SK-N-SH (cell line): ENCODE measurements around the gene TBC1D30.

Source experiments
- EP300 ChIP-seq, 2 experiments: IDR thresholded peaks; 2 replicates each; pipeline versions ENCODE4 v1.4.0 to v1.6.1; 2012; ENCODE audit warnings: borderline replicate concordance in 1 of 2, low read depth in 1 of 2, low read length in 1 of 2
- NRF1 ChIP-seq: IDR thresholded peaks from 2 replicates; pipeline ENCODE4 v1.6.1; 2012; ENCODE audit warnings: low read depth, mild to moderate bottlenecking, low read length
- REST ChIP-seq: IDR thresholded peaks from 2 replicates; pipeline ENCODE4 v1.6.1; 2012; ENCODE audit warnings: mild to moderate bottlenecking, low read depth, low read length, moderate library complexity
- USF1 ChIP-seq: IDR thresholded peaks from 2 replicates; pipeline ENCODE4 v1.4.0; 2012; ENCODE audit warnings: low read depth, borderline replicate concordance
- USF2 ChIP-seq: fragments of 150-350 bp; IDR thresholded peaks from 2 replicates; pipeline ENCODE4 v1.6.1; 2017; ENCODE audit warnings: antibody characterized with exemption, low read length, low read depth, borderline replicate concordance
- YY1 ChIP-seq: IDR thresholded peaks from 2 replicates; pipeline ENCODE4 v1.4.0; 2012; ENCODE audit warnings: low read depth, mild to moderate bottlenecking

GRCh38 chr12:64791036-64791435 lies 33.4 kb upstream of the TBC1D30 start:
- no peak for TF ChIP-seq USF1
- no peak for TF ChIP-seq EP300 (IDR thresholded peaks at IDR 0.05; ENCODE audit: borderline replicate concordance in 1 of 2, low read depth in 1 of 2, low read length in 1 of 2)
- TF ChIP-seq USF2 = no peak
- TF ChIP-seq NRF1 = no peak
- TF ChIP-seq YY1 = no peak
- TF ChIP-seq REST = no peak
